GM12872 (cell line): ENCODE measurements around the gene MIB2.

Experiments used
- TF ChIP-seq, protein P1 (sequence below): IDR thresholded peaks from 3 replicates; pipeline ENCODE4 v1.5.1; 2011; ENCODE audit warnings: low read depth, mild to moderate bottlenecking, low read length, moderate library complexity; ENCODE audit not compliant: insufficient read depth

MIB2 gene

DNA sequence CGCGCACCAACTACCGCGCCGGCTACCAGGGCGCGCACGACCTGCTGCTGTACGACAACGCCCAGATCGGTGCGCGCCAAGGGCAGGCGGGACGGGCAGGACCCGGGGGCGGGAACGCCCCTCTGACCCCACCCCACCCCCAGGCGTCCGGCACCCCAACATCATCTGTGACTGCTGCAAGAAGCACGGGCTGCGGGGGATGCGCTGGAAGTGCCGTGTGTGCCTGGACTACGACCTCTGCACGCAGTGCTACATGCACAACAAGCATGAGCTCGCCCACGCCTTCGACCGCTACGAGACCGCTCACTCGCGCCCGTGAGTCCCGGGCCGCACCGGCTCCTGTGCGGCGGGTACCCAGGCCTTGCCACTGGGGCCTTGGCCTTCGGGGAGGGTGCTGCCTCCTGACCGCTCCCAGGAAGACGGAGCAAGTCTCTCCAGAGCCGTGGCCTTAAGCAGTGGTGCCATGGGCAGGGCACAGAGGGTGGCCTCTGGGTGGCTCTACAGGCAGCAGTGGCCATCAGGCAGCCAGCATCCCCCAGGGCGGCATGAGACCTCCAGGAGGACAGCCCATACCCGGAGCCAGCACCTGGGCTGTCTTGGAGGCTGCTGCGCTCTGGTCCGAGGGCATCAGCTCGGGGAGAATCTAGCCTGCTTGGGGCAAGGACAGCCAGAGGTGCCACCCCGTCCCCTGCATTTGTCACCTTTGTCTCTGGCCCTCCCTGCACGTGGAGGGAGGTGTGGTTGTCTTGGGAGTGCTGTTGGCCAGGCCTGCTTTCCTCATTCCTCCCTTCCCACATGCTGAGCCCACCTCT is 8.5 kb downstream of the MIB2 start:
- TF ChIP-seq, protein P1, sequence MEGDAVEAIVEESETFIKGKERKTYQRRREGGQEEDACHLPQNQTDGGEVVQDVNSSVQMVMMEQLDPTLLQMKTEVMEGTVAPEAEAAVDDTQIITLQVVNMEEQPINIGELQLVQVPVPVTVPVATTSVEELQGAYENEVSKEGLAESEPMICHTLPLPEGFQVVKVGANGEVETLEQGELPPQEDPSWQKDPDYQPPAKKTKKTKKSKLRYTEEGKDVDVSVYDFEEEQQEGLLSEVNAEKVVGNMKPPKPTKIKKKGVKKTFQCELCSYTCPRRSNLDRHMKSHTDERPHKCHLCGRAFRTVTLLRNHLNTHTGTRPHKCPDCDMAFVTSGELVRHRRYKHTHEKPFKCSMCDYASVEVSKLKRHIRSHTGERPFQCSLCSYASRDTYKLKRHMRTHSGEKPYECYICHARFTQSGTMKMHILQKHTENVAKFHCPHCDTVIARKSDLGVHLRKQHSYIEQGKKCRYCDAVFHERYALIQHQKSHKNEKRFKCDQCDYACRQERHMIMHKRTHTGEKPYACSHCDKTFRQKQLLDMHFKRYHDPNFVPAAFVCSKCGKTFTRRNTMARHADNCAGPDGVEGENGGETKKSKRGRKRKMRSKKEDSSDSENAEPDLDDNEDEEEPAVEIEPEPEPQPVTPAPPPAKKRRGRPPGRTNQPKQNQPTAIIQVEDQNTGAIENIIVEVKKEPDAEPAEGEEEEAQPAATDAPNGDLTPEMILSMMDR = no peak

DNA sequence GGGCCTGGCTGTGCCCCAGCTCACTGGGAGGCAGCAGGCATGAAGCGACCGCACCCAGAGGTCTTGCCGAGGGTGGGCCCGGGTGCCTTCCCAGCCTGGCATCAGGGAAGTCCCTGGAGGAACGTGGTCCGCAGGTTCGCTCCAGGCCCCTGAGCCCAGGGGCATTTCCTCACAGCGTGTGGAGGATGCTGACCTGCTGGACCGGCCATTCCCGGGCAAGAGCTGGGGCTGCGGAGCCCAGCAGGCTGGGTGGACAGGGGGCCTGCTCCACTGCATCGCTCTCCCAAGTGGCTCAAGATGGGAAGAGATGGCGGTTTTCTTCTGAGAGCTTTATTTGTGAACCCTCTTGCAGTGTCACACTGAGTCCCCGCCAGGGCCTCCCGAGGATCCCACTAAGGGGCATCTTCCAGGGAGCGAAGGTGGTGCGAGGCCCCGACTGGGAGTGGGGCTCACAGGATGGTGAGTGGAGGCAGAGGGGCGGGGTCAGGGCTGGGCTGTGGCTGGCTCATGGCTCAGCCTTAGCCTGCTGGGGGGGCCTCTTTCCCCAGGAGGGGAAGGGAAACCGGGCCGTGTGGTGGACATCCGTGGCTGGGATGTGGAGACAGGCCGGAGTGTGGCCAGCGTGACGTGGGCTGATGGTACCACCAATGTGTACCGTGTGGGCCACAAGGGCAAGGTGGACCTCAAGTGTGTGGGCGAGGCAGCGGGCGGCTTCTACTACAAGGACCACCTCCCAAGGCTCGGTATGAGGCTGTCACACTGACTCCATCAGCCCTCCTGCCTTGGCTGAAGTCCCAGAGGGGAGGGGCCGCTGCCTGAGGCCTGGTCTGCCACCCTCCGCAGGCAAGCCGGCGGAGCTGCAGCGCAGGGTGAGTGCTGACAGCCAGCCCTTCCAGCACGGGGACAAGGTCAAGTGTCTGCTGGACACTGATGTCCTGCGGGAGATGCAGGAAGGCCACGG is 9.4 kb downstream of the MIB2 start:
- TF ChIP-seq, protein P1 = no peak

DNA sequence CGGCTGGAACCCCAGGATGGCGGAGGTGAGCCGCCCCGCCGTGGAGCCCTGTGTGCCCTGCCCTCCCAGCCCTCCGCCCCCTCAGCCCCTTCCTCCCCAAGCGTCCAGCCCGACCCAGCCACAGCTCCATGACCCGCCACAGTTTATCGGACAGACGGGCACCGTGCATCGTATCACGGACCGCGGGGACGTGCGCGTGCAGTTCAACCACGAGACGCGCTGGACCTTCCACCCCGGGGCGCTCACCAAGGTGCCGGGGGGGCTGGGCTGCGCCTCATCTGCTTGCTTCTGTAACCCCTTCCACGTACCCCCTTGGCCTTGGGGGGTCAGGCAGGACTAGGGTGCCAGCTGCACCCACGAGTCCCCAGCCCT is 10.1 kb downstream of the MIB2 start:
- TF ChIP-seq, protein P1 = no peak

DNA sequence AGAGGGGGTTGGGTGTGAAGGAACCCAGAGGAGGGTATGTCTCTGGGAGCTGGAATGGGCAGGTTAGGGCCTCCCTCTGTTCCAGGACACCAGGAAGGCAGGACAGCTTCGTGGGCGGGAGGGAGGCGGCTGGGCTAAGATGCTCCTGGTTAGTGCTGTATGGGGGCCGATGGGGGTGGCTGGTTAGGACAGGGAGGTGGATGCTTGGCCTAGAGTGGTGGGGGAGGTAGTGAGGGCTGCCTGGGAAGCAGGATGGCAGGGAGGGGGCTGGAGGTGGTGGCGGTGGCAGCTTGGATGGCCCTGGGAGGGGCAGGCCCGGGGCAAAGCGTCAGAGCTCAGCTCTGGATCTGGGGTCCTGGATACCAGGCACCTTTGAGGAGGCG is 10.5 kb downstream of the MIB2 start:
- TF ChIP-seq, protein P1 = no peak

DNA sequence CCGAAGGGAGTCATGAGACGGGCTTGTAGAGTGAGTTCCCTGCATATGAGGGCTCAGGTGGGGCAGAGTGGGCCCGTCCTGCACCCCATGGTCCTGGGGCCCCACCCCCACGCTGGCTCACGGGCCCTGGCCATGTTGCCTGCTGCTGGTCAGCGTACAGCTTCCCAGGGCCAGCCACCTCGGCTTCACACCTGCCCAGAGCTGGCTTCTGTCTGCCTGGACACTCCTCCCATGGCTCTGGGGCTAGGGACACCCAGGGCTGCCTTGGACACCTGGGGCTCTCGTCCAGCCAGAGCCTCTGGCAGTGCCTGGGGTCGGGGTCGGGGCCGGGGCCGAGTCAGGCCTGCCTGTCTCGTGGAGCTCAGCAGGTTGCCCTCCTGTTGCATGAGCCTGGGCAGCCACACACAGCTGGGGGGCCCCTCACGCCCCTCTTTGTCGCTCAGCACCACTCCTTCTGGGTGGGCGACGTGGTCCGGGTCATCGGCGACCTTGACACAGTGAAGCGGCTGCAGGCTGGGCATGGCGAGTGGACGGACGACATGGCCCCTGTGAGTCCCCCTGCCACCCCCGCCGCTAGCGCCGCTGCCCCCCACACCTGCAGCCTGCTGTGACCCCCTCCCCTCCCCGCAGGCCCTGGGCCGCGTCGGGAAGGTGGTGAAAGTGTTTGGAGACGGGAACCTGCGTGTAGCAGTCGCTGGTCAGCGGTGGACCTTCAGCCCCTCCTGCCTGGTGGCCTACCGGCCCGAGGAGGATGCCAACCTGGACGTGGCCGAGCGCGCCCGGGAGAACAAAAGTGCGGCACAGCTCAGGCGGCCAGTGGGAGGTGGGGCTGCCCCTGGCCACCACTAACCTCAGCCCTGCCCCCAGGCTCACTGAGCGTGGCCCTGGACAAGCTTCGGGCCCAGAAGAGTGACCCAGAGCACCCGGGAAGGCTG is 11.2 kb downstream of the MIB2 start:
- TF ChIP-seq, protein P1 = no peak

DNA sequence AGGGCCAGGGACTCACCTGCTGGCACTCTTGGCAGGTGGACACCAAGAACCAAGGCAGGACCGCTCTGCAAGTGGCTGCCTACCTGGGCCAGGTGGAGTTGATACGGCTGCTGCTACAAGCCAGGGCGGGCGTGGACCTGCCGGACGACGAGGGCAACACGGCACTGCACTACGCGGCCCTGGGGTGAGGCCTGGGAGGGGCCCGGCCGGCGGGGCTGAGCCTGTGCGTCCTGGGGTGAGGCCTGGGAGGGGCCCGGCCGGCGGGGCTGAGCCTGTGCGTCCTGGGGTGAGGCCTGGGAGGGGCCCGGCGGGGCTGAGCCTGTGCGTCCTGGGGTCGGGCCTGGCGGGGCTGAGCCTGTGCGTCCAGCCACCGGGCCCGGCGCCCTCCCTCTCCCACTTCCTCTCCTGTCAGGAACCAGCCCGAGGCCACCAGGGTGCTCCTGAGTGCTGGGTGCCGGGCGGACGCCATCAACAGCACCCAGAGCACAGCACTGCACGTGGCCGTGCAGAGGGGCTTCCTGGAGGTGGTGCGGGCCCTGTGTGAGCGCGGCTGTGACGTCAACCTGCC is 12.0 kb downstream of the MIB2 start:
- TF ChIP-seq, protein P1 = no peak
